HL-60 (cell line): ENCODE data around the gene MAB21L1.

ENCODE experiments used
- DNase-seq, 2 experiments: peaks; one replicate each; pipeline ENCODE4 v3.0.0-alpha.2; 2010 to 2020; ENCODE audit warnings: low read depth in 1 of 2, low spot score in 1 of 2
- H3K27ac ChIP-seq: fragments of 250-450 bp; sonication (Bioruptor Pico); replicated peaks from 2 replicates; pipeline ENCODE4 v1.5.1; 2020; ENCODE audit warnings: mild to moderate bottlenecking, moderate library complexity
- H3K27me3 ChIP-seq: fragments of 250-450 bp; sonication (Bioruptor Pico); 2 replicates; pipeline ENCODE4 v1.5.1; 2021; ENCODE audit warnings: mild to moderate bottlenecking, moderate library complexity; ENCODE audit not compliant: insufficient read depth, poor library complexity, severe bottlenecking
- H3K4me3 ChIP-seq: replicated peaks from 2 replicates; pipeline ENCODE4 v1.5.1; 2011; ENCODE audit warnings: mild to moderate bottlenecking, control low read depth, low read length; ENCODE audit not compliant: insufficient read depth
- GABPA ChIP-seq: IDR thresholded peaks from 2 replicates; pipeline ENCODE4 v1.6.1; 2012; ENCODE audit warnings: low read depth
- POLR2AphosphoS5 ChIP-seq: IDR thresholded peaks from 2 replicates; pipeline ENCODE4 v1.6.1; 2012; ENCODE audit warnings: low read depth
- SPI1 ChIP-seq: IDR thresholded peaks from 2 replicates; pipeline ENCODE4 v1.6.1; 2012; ENCODE audit warnings: low read depth, mild to moderate bottlenecking, borderline replicate concordance
- TF ChIP-seq, protein P1 (sequence below): IDR thresholded peaks from 2 replicates; pipeline ENCODE4 v1.6.1; 2012; ENCODE audit warnings: low read depth; ENCODE audit not compliant: insufficient replicate concordance
- TF ChIP-seq, protein P2 (sequence below): IDR thresholded peaks from one replicate; pipeline ENCODE4 v1.5.1; 2011; ENCODE audit warnings: low read length, control low read depth, inconsistent platforms; ENCODE audit not compliant: insufficient read depth

The MAB21L1 gene

DNA sequence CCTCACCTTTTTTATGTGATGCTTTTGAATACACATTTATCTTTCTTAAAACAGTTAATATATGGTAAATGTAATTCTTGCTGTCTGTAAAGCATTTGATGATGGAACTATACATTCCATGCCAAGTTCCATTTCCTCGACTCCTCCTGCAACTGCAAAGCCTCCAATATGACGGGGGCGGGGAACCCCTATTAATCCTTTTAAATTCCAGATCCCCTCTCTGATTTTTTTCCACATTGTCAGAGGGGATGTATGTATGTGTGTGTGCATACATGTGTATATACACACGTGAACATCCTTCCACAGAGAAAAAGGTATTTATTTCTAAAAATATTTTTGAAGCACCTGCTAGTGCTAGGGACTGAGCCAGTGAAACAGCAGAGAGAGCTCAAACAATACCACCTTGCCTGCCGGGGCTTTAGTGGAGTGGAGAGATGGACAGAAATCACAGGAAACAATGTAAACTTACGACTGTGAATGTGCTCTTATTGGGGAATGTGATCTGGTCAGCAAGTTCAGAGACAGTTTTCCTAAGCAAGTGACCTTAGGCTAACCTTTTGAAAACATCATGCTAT lies 25.3 kb upstream of the MAB21L1 start:
- DNase-seq: no peak
- no peak overlapping the region for H3K27ac ChIP-seq
- no peak overlapping the region for H3K4me3 ChIP-seq
- H3K27me3 ChIP-seq: no peaks in the 10 kb centered on the region
- TF ChIP-seq GABPA (no peak), SPI1 (no peak), POLR2AphosphoS5 (no peak)
- TF ChIP-seq, protein P1, sequence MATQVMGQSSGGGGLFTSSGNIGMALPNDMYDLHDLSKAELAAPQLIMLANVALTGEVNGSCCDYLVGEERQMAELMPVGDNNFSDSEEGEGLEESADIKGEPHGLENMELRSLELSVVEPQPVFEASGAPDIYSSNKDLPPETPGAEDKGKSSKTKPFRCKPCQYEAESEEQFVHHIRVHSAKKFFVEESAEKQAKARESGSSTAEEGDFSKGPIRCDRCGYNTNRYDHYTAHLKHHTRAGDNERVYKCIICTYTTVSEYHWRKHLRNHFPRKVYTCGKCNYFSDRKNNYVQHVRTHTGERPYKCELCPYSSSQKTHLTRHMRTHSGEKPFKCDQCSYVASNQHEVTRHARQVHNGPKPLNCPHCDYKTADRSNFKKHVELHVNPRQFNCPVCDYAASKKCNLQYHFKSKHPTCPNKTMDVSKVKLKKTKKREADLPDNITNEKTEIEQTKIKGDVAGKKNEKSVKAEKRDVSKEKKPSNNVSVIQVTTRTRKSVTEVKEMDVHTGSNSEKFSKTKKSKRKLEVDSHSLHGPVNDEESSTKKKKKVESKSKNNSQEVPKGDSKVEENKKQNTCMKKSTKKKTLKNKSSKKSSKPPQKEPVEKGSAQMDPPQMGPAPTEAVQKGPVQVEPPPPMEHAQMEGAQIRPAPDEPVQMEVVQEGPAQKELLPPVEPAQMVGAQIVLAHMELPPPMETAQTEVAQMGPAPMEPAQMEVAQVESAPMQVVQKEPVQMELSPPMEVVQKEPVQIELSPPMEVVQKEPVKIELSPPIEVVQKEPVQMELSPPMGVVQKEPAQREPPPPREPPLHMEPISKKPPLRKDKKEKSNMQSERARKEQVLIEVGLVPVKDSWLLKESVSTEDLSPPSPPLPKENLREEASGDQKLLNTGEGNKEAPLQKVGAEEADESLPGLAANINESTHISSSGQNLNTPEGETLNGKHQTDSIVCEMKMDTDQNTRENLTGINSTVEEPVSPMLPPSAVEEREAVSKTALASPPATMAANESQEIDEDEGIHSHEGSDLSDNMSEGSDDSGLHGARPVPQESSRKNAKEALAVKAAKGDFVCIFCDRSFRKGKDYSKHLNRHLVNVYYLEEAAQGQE: no peak
- TF ChIP-seq, protein P2, sequence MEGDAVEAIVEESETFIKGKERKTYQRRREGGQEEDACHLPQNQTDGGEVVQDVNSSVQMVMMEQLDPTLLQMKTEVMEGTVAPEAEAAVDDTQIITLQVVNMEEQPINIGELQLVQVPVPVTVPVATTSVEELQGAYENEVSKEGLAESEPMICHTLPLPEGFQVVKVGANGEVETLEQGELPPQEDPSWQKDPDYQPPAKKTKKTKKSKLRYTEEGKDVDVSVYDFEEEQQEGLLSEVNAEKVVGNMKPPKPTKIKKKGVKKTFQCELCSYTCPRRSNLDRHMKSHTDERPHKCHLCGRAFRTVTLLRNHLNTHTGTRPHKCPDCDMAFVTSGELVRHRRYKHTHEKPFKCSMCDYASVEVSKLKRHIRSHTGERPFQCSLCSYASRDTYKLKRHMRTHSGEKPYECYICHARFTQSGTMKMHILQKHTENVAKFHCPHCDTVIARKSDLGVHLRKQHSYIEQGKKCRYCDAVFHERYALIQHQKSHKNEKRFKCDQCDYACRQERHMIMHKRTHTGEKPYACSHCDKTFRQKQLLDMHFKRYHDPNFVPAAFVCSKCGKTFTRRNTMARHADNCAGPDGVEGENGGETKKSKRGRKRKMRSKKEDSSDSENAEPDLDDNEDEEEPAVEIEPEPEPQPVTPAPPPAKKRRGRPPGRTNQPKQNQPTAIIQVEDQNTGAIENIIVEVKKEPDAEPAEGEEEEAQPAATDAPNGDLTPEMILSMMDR: no peak

DNA sequence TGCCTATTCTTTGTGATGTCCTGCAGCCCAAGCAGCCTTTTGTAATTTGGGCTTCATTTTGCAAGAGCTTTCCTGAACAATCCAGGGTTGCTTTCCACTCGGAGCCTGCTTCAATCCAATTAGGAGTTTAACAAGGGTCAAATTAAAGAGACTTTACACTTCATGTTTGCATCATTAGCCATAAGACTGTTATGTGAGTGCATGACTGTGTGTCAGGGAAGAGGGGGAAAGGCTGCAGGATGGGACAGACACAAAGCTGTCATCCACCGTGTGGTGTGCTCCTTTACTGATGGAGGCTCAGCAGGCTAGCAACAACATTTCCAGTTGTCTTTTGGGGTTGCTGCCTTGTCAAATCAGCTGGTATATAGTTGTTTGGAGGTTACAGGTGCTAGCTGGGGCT lies 23.7 kb upstream of the MAB21L1 start:
- no peak for DNase-seq
- no peaks in the 10 kb centered on the region for H3K27me3 ChIP-seq
- H3K27ac ChIP-seq: no peak overlapping the region
- no peak for TF ChIP-seq GABPA
- TF ChIP-seq SPI1: no peak
- TF ChIP-seq, protein P1: no peak
- TF ChIP-seq POLR2AphosphoS5: no peak
- H3K4me3 ChIP-seq: no peak overlapping the region

DNA sequence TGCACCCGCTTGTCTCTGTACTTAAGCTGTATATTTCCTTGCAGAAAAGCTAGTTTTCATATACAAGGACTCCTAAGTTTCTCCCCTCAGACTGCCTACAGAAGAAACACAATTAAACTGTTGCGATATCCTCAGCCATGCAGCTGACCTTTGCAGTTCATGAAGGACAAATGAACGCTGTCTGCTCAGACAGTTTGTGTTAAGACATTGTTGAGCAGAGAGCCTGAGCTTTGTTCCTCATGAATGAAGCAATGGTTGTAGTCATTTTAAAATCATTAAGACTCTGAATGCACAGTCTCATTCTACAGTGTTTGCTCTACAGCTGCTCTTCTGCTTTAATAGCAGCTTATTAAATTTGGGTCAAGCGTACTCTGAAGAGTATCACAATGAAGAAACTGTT lies 23.2 kb upstream of the MAB21L1 start:
- Histone ChIP-seq H3K27ac (no peak overlapping the region), H3K4me3 (no peak overlapping the region), H3K27me3 (no peaks in the 10 kb centered on the region)
- no peak for TF ChIP-seq POLR2AphosphoS5
- TF ChIP-seq, protein P1: no peak
- no peak for TF ChIP-seq SPI1
- no peak for TF ChIP-seq GABPA
- TF ChIP-seq, protein P2: no peak
- DNase-seq: no peak

DNA sequence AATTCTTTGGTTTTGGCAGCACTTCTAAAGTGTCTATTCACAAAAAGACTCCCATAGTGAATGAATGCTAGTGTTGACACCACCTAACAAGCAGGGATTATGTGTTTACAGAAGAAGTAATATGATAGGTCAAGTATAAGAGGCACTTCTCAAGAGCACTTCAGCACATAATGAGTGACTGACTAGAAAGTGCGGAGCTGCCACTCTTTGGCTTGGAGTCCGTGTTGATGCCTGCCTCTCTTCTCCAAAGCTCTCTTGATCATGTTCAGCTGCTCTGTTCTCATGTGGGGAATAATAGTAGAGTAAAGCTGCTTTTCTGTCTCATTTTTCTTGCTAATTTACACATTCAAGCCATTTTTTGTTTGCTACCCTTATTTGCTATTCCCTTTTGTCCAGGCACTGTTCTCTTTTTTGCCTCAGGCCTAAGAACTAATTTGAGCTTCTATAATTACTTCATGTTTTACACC lies 22.7 kb upstream of the MAB21L1 start:
- no peak for DNase-seq
- Histone ChIP-seq H3K4me3 (no peak overlapping the region), H3K27me3 (no peaks in the 10 kb centered on the region), H3K27ac (no peak overlapping the region)
- TF ChIP-seq, protein P1: no peak
- TF ChIP-seq SPI1 (no peak), GABPA (no peak), POLR2AphosphoS5 (no peak)
- TF ChIP-seq, protein P2: no peak
